HEK293T (cell line): ENCODE data around the gene GXYLT1.

Source experiments
- BHLHE40 ChIP-seq: fragments of 450-650 bp; IDR thresholded peaks from 2 replicates; pipeline ENCODE4 v1.6.1; 2016; ENCODE audit warnings: mild to moderate bottlenecking, moderate library complexity, borderline replicate concordance
- FOXA1 ChIP-seq: fragments of 450-650 bp; IDR thresholded peaks from 2 replicates; pipeline ENCODE4 v1.6.1; 2016; ENCODE audit warnings: mild to moderate bottlenecking
- L3MBTL2 ChIP-seq: fragments of 450-650 bp; conservative IDR thresholded peaks from 2 replicates; pipeline ENCODE4 v1.6.1; 2016; ENCODE audit warnings: mild to moderate bottlenecking
- LEF1 ChIP-seq: fragments of 450-650 bp; IDR thresholded peaks from 2 replicates; pipeline ENCODE4 v1.6.1; 2017; ENCODE audit warnings: mild to moderate bottlenecking, borderline replicate concordance
- ZNF384 ChIP-seq: fragments of 450-650 bp; IDR thresholded peaks from 2 replicates; pipeline ENCODE4 v1.6.1; 2016

DNA sequence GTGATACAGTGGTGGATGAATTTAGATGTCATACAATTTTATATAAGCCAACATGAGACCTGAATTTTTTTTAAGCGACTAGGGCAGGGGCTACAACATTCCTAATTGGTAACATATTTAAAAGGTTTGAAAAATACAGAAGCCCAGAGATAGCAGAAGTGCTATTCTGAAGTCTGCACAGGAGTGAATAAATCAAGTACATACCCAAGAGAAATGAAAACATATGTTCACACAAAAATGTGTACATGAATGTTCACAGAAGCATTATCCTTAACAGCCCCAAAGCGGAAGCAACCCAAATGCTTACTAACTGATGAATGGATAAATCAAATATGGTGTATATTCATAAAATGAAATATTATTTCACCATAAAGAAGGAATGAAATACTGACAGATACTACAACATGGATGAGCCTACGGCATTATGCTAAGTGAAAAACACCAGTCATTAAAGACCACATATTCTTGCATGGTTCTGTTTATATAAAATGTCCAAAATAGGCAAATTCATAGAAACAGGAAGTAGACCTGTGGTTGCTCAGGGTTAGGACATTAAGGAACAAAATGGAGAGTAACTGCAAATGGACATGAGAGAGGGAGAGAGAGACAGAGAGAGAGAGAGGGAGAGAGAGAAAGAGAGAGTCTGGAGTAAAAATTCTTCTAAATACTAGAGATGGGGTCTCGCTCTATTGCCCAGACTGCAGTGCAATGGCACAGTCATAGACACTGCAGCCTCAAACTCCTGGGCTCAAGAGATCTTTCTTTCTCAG is 28.0 kb upstream of the GXYLT1 start:
- TF ChIP-seq FOXA1 (no peak), LEF1 (no peak), BHLHE40 (no peak), L3MBTL2 (no peak), ZNF384 (no peak)
